ENCODE measurements around the gene FOXL1.

The FOXL1 gene

GRCh38 chr16:86568677-86569623 is 9.4 kb upstream of the FOXL1 start:
- no peak for DNase-seq

- no peak for DNase-seq
Measured at GRCh38 chr16:86569701-86570447, 8.5 kb upstream of the FOXL1 start.

GRCh38 chr16:86570558-86571529 is 7.5 kb upstream of the FOXL1 start:
- no peak for DNase-seq

GRCh38 chr16:86571530-86571915 is 6.8 kb upstream of the FOXL1 start:
- DNase-seq = no peak

- no peak for DNase-seq
Measured at GRCh38 chr16:86572041-86572521, 6.3 kb upstream of the FOXL1 start.

- no peak for DNase-seq
Measured at GRCh38 chr16:86572606-86573005, 5.7 kb upstream of the FOXL1 start.

- DNase-seq = no peak
Measured at GRCh38 chr16:86573215-86573614, 5.1 kb upstream of the FOXL1 start.

- DNase-seq = no peak
Measured at GRCh38 chr16:86573646-86574508, 4.5 kb upstream of the FOXL1 start.

- DNase-seq = no peak
Measured at GRCh38 chr16:86574646-86575045, 3.7 kb upstream of the FOXL1 start.

GRCh38 chr16:86575095-86575685 is 3.2 kb upstream of the FOXL1 start:
- no peak for DNase-seq

GRCh38 chr16:86575754-86576557 is 2.4 kb upstream of the FOXL1 start:
- DNase-seq = peak; percentile 90

- peak; percentile 91 for DNase-seq
Measured at GRCh38 chr16:86576591-86577313, 1.6 kb upstream of the FOXL1 start.

GRCh38 chr16:86577314-86577971 is 906 bp upstream of the FOXL1 start:
- peak; percentile 88 for DNase-seq

- DNase-seq = no peak
Measured at GRCh38 chr16:86578611-86579267, 390 bp downstream of the FOXL1 start.

GRCh38 chr16:86579268-86580062 is 1.1 kb downstream of the FOXL1 start:
- DNase-seq = no peak

GRCh38 chr16:86580063-86580790 is 1.9 kb downstream of the FOXL1 start:
- no peak for DNase-seq

- no peak for DNase-seq
Measured at GRCh38 chr16:86580791-86581170, 2.4 kb downstream of the FOXL1 start.

All from NCI-H2171 treated with DMSO at 0.1 percent for 48 hours (cell line).